ENCODE data around the gene ANAPC16. TPM values are rescaled to one million over a fixed set of nuclear protein-coding genes. Genes with fewer than 3 reads are reported as not detected.
A peak's percentile ranks its signal among the peaks of the same experiment; 100 is the strongest.
"Not testable (repeated sequence)": the region's sequence is repeated elsewhere in the genome, so short reads cannot be mapped to it uniquely, and the experiment has no call there.

The ANAPC16 gene

DNA sequence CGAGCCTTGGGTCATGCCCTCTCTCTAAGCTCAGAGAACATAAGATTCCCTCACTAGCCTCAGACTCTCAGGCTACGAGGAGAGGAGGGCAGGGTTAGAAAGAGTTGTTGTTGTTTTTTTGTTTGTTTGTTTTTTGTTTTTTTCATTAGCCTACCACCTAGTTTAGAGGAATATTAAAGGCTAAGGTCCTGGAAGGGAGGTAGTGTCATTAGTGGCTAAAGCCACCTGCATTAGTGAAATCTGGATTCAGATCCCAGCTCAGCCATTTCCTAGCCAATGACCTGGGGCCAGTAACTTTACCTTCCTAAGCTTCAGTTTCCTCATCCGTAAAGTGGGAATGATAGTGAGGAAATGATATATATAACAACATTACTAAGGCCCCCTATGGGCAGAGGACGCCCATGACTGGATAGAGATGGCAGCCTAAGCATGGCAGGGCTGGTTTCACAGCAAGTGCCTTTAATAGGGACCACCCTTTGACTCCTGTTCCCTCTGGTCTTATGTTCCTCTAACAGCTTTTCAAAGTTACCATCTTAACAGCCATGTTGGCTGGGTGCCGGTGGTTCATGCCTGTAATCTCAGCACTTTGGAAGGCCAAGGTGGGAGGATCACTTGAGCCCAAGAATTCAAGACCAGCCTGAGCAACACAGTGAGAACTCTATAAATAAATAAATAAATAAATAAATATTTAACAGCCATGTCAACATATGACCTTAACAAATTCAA is 63.0 kb downstream of the ANAPC16 start:
- Histone ChIP-seq H3K9me3 (ENCODE audit: control insufficient read depth, low read length) (no peaks in the 10 kb centered on the region), H2BK12ac (ENCODE audit: low read length in 2 of 2) (peak overlapping the region; percentile 29 to 49), H3K4me2 (ENCODE audit: low read length, poor library complexity, severe bottlenecking) (no peak overlapping the region), H3K14ac (ENCODE audit: low read length in 2 of 2) (no peak overlapping the region), H4K91ac (ENCODE audit: low read length) (no peak overlapping the region), H3K4ac (ENCODE audit: low read depth in 1 of 2, low read length in 2 of 2) (no peak overlapping the region), H2BK5ac (ENCODE audit: low read depth, low read length, poor library complexity, severe bottlenecking) (no peak overlapping the region), H2AK5ac (ENCODE audit: low read length, severe bottlenecking) (no peak overlapping the region), H4K8ac (ENCODE audit: low read length) (peak overlapping the region; percentile 37), H2AFZ (ENCODE audit: low read depth, low read length) (no peak overlapping the region), H2BK15ac (ENCODE audit: low read depth, poor library complexity, severe bottlenecking) (no peak overlapping the region), H3K27ac (ENCODE audit: low read length, poor library complexity, severe bottlenecking) (no peak overlapping the region), H3K4me3 (ENCODE audit: insufficient read depth in 1 of 2, low read depth in 1 of 2, low read length in 2 of 2) (no peak overlapping the region), H3K18ac (ENCODE audit: low read depth in 1 of 2, low read length in 2 of 2) (no peak overlapping the region), H3K79me1 (replicated peaks; ENCODE audit: low read length, poor library complexity, severe bottlenecking) (peaks cover 2% of the 10 kb centered on the region), H3K27me3 (ENCODE audit: control insufficient read depth in 1 of 2, insufficient read depth in 1 of 2, low read length in 2 of 2) (no peaks in the 10 kb centered on the region), H2BK120ac (ENCODE audit: low read depth, low read length) (no peak overlapping the region), H3K4me1 (ENCODE audit: control insufficient read depth, insufficient read depth, low read depth, low read length) (peaks cover 18% of the 10 kb centered on the region), H3K36me3 (ENCODE audit: control insufficient read depth in 1 of 2, insufficient read depth in 2 of 2, low read depth in 1 of 2, low read length in 2 of 2) (peaks cover 15 to 21% of the 10 kb centered on the region in 2 experiments), H3K23ac (ENCODE audit: low read length in 2 of 2) (no peak overlapping the region), H3K9ac (ENCODE audit: low read length) (no peak overlapping the region)
- no peak for DNase-seq
- 95% methylated on average over 2 of the region's 5 CpGs for whole genome bisulfite sequencing

GRCh38 chr10:72279587-72279986 is 63.8 kb downstream of the ANAPC16 start:
- not testable (repeated sequence) for H4K8ac ChIP-seq (ENCODE audit: low read length); H2BK12ac ChIP-seq (ENCODE audit: low read length in 2 of 2); H3K14ac ChIP-seq (ENCODE audit: low read length in 2 of 2); H3K18ac ChIP-seq (ENCODE audit: low read depth in 1 of 2, low read length in 2 of 2); H2AK5ac ChIP-seq (ENCODE audit: low read length, severe bottlenecking); H3K9ac ChIP-seq (ENCODE audit: low read length); H3K27me3 ChIP-seq (ENCODE audit: control insufficient read depth in 1 of 2, insufficient read depth in 1 of 2, low read length in 2 of 2); H3K27ac ChIP-seq (ENCODE audit: low read length, poor library complexity, severe bottlenecking); H3K79me1 ChIP-seq (replicated peaks; ENCODE audit: low read length, poor library complexity, severe bottlenecking); H2BK15ac ChIP-seq (ENCODE audit: low read depth, poor library complexity, severe bottlenecking); H3K4me3 ChIP-seq (ENCODE audit: insufficient read depth in 1 of 2, low read depth in 1 of 2, low read length in 2 of 2); H3K4me2 ChIP-seq (ENCODE audit: low read length, poor library complexity, severe bottlenecking); H3K4ac ChIP-seq (ENCODE audit: low read depth in 1 of 2, low read length in 2 of 2); H4K91ac ChIP-seq (ENCODE audit: low read length); DNase-seq; H3K23ac ChIP-seq (ENCODE audit: low read length in 2 of 2); H2AFZ ChIP-seq (ENCODE audit: low read depth, low read length); H2BK5ac ChIP-seq (ENCODE audit: low read depth, low read length, poor library complexity, severe bottlenecking); H3K9me3 ChIP-seq (ENCODE audit: control insufficient read depth, low read length); H2BK120ac ChIP-seq (ENCODE audit: low read depth, low read length)
- peaks cover 14 to 21% of the 10 kb centered on the region in 2 experiments for H3K36me3 ChIP-seq (ENCODE audit: control insufficient read depth in 1 of 2, insufficient read depth in 2 of 2, low read depth in 1 of 2, low read length in 2 of 2)
- 94% methylated on average over 6 of the region's 7 CpGs for WGBS
- peaks cover 17% of the 10 kb centered on the region for H3K4me1 ChIP-seq (ENCODE audit: control insufficient read depth, insufficient read depth, low read depth, low read length)

GRCh38 chr10:72283131-72283530 is 67.3 kb downstream of the ANAPC16 start:
- Histone ChIP-seq H3K27ac (ENCODE audit: low read length, poor library complexity, severe bottlenecking) (no peak overlapping the region), H2AFZ (ENCODE audit: low read depth, low read length) (no peak overlapping the region), H3K36me3 (ENCODE audit: control insufficient read depth in 1 of 2, insufficient read depth in 2 of 2, low read depth in 1 of 2, low read length in 2 of 2) (no peaks in the 10 kb centered on the region), H3K4me1 (ENCODE audit: control insufficient read depth, insufficient read depth, low read depth, low read length) (peaks cover 2% of the 10 kb centered on the region), H3K9me3 (ENCODE audit: control insufficient read depth, low read length) (no peaks in the 10 kb centered on the region), H2BK5ac (ENCODE audit: low read depth, low read length, poor library complexity, severe bottlenecking) (no peak overlapping the region), H3K4ac (ENCODE audit: low read depth in 1 of 2, low read length in 2 of 2) (no peak overlapping the region), H3K18ac (ENCODE audit: low read depth in 1 of 2, low read length in 2 of 2) (no peak overlapping the region), H3K9ac (ENCODE audit: low read length) (no peak overlapping the region), H3K27me3 (ENCODE audit: control insufficient read depth in 1 of 2, insufficient read depth in 1 of 2, low read length in 2 of 2) (no peaks in the 10 kb centered on the region), H2BK12ac (ENCODE audit: low read length in 2 of 2) (no peak overlapping the region), H2AK5ac (ENCODE audit: low read length, severe bottlenecking) (no peak overlapping the region), H3K4me3 (ENCODE audit: insufficient read depth in 1 of 2, low read depth in 1 of 2, low read length in 2 of 2) (no peak overlapping the region), H4K8ac (ENCODE audit: low read length) (no peak overlapping the region), H3K79me1 (replicated peaks; ENCODE audit: low read length, poor library complexity, severe bottlenecking) (no peaks in the 10 kb centered on the region), H3K14ac (ENCODE audit: low read length in 2 of 2) (no peak overlapping the region), H2BK120ac (ENCODE audit: low read depth, low read length) (no peak overlapping the region), H2BK15ac (ENCODE audit: low read depth, poor library complexity, severe bottlenecking) (no peak overlapping the region), H4K91ac (ENCODE audit: low read length) (no peak overlapping the region), H3K23ac (ENCODE audit: low read length in 2 of 2) (no peak overlapping the region), H3K4me2 (ENCODE audit: low read length, poor library complexity, severe bottlenecking) (no peak overlapping the region)
- 50% methylated on average over 2 of the region's 3 CpGs for WGBS
- no peak for DNase-seq

Small RNA genes lying within 50 kb of the gene (small RNA-seq; reads per million reads assigned to genes)
- gene RF00019 (ENCODE audit: low read depth) (not detected), gene RF00340 (ENCODE audit: low read depth) (not detected)

All from mesenchymal stem cell (in vitro differentiated cells and primary cell).